ENCODE results near the gene TSHZ3. TPM values are rescaled to one million over a fixed set of nuclear protein-coding genes. Genes with fewer than 3 reads are reported as not detected.

Gene TSHZ3
- total RNA-seq, 4 donors from 2014 or later, result 1.6 to 4.0 (median 3.5) TPM

GRCh38 chr19:31353833-31354232 lies 4.6 kb upstream of the TSHZ3 start:
- DNase-seq (ENCODE audit: low spot score in 2 of 2), result no peak
- TF ChIP-seq POLR2A (IDR thresholded peaks at IDR 0.05) (no peak), CTCF (IDR thresholded peaks at IDR 0.05) (no peak)
- WGBS, 2 donors, result 40 to 43% methylated on average over 10 of the region's 10 CpGs
- H3K4me3 ChIP-seq (ENCODE audit: low read depth, poor library complexity, severe bottlenecking), result no peak overlapping the region
- intact Hi-C loops (cut with DNase I; ENCODE audit: low total_unique reads), result no loop called here

- TF ChIP-seq POLR2A (IDR thresholded peaks at IDR 0.05) (no peak), CTCF (IDR thresholded peaks at IDR 0.05) (no peak)
Measured at GRCh38 chr19:31352782-31353651, 3.8 kb upstream of the TSHZ3 start.

GRCh38 chr19:31352296-31352781 lies 3.1 kb upstream of the TSHZ3 start:
- WGBS, 2 donors, result 71 to 72% methylated on average over 14 of the region's 14 CpGs
- DNase-seq (ENCODE audit: low spot score in 2 of 2), result peak in 1 of 2 donors; percentile 80
- TF ChIP-seq POLR2A (IDR thresholded peaks at IDR 0.05) (no peak), CTCF (IDR thresholded peaks at IDR 0.05) (no peak)
- intact Hi-C loops (cut with DNase I; ENCODE audit: low total_unique reads), result no loop called here
- no peak overlapping the region for H3K4me3 ChIP-seq (ENCODE audit: low read depth, poor library complexity, severe bottlenecking)

More at GRCh38 chr19:31352782-31353651, 3.8 kb upstream of the TSHZ3 start:
- WGBS, 2 donors, result 48 to 64% methylated on average over 43 of the region's 43 CpGs
- intact Hi-C loops (cut with DNase I; ENCODE audit: low total_unique reads), result no loop called here
- DNase-seq (ENCODE audit: low spot score in 2 of 2), result no peak
- no peak overlapping the region for H3K4me3 ChIP-seq (ENCODE audit: low read depth, poor library complexity, severe bottlenecking)

GRCh38 chr19:31351855-31352195 lies 2.6 kb upstream of the TSHZ3 start:
- no peak for DNase-seq (ENCODE audit: low spot score in 2 of 2)
- no peak overlapping the region for H3K4me3 ChIP-seq (ENCODE audit: low read depth, poor library complexity, severe bottlenecking)
- TF ChIP-seq CTCF (IDR thresholded peaks at IDR 0.05), result no peak
- intact Hi-C loops (cut with DNase I; ENCODE audit: low total_unique reads), result no loop called here
- WGBS, 2 donors, result 25 to 32% methylated on average over 29 of the region's 29 CpGs

GRCh38 chr19:31351056-31351854 lies 2.0 kb upstream of the TSHZ3 start:
- TF ChIP-seq POLR2A (IDR thresholded peaks at IDR 0.05) (no peak), CTCF (IDR thresholded peaks at IDR 0.05) (no peak)
- DNase-seq (ENCODE audit: low spot score in 2 of 2), result no peak
- 1 to 3% methylated on average over 28 to 42 of the region's 72 CpGs for WGBS, 2 donors

More at GRCh38 chr19:31351056-31351854, 2.0 kb upstream of the TSHZ3 start:
- intact Hi-C loops (cut with DNase I; ENCODE audit: low total_unique reads), result no loop called here
- peak overlapping the region; percentile 97 for H3K4me3 ChIP-seq (ENCODE audit: low read depth, poor library complexity, severe bottlenecking)

All from lower leg skin (tissue), 4 donors.